CD4-positive, alpha-beta T cell treated with Interleukin-2 at 100 ng/mL for 4 hours (primary cell): ENCODE data around the gene IGBP1.
"Not testable (repeated sequence)": the region's sequence is repeated elsewhere in the genome, so short reads cannot be mapped to it uniquely, and the experiment has no call there.

ENCODE experiments used
- DNase-seq: peaks from one replicate; pipeline ENCODE4 v3.0.0-alpha.2; 2020; ENCODE audit warnings: low spot score

The IGBP1 gene

GRCh38 chrX:70168238-70169188 lies 35.3 kb downstream of the IGBP1 start:
- no peak for DNase-seq

- no peak for DNase-seq
Observed at GRCh38 chrX:70169281-70169680, 36.0 kb downstream of the IGBP1 start.

GRCh38 chrX:70171624-70172023 lies 38.4 kb downstream of the IGBP1 start:
- DNase-seq = no peak

- no peak for DNase-seq
Observed at GRCh38 chrX:70172221-70172620, 39.0 kb downstream of the IGBP1 start.

- no peak for DNase-seq
Observed at GRCh38 chrX:70172964-70173363, 39.7 kb downstream of the IGBP1 start.

GRCh38 chrX:70174754-70175153 lies 41.5 kb downstream of the IGBP1 start:
- DNase-seq = no peak

- no peak for DNase-seq
Observed at GRCh38 chrX:70175338-70175737, 42.1 kb downstream of the IGBP1 start.

- DNase-seq = no peak
Observed at GRCh38 chrX:70176938-70177533, 43.8 kb downstream of the IGBP1 start, which contains the start of gene DGAT2L6. DGAT2L6 (plus strand) TSS chrX:70177483; CDS start chrX:70177583, 100 bp downstream.

- no peak for DNase-seq
Observed at GRCh38 chrX:70183091-70183490, 49.8 kb downstream of the IGBP1 start.

- DNase-seq = no peak
Observed at GRCh38 chrX:70190225-70190624, 57.0 kb downstream of the IGBP1 start.

- peak; percentile 73 for DNase-seq
Observed at GRCh38 chrX:70196961-70197720, 63.9 kb downstream of the IGBP1 start.

GRCh38 chrX:70201732-70202131 lies 68.5 kb downstream of the IGBP1 start:
- DNase-seq = no peak

- DNase-seq = no peak
Observed at GRCh38 chrX:70208479-70208878, 75.2 kb downstream of the IGBP1 start.

- not testable (repeated sequence) for DNase-seq
Observed at GRCh38 chrX:70209570-70209969, 76.3 kb downstream of the IGBP1 start.
